ENCODE results near the gene REC8. TPM values are rescaled to one million over a fixed set of nuclear protein-coding genes. Genes with fewer than 3 reads are reported as not detected.
A peak's percentile ranks its signal among the peaks of the same experiment; 100 is the strongest.

The REC8 gene
- total RNA-seq, 1 donor from 2014 or later = 1.6 TPM

- no peak for DNase-seq
- Histone ChIP-seq H3K27ac (replicated peaks) (peak overlapping the region; percentile 33), H3K27me3 (ENCODE audit: low read depth) (no peaks in the 10 kb centered on the region), H3K4me1 (peaks cover 17% of the 10 kb centered on the region), H3K9me3 (replicated peaks) (no peaks in the 10 kb centered on the region), H3K4me3 (no peak overlapping the region), H3K36me3 (peaks cover 11% of the 10 kb centered on the region)
- no peak for TF ChIP-seq CTCF (IDR thresholded peaks at IDR 0.05; ENCODE audit: borderline replicate concordance)
- intact Hi-C loops (cut with micrococcal nuclease) = no loop called here
Observed at GRCh38 chr14:24224618-24225071, 52.8 kb downstream of the REC8 start.

GRCh38 chr14:24226473-24226872 is 54.6 kb downstream of the REC8 start:
- no peak overlapping the region for H3K4me3 ChIP-seq
- intact Hi-C loops (cut with micrococcal nuclease) = no loop called here
- peaks cover 11% of the 10 kb centered on the region for H3K36me3 ChIP-seq
- H3K27me3 ChIP-seq (ENCODE audit: low read depth) = no peaks in the 10 kb centered on the region
- DNase-seq = no peak
- no peaks in the 10 kb centered on the region for H3K9me3 ChIP-seq (replicated peaks)
- H3K27ac ChIP-seq (replicated peaks) = no peak overlapping the region
- no peak for TF ChIP-seq CTCF (IDR thresholded peaks at IDR 0.05; ENCODE audit: borderline replicate concordance)
- peaks cover 30% of the 10 kb centered on the region for H3K4me1 ChIP-seq

GRCh38 chr14:24228902-24229301 is 57.0 kb downstream of the REC8 start:
- H3K4me3 ChIP-seq = no peak overlapping the region
- H3K27me3 ChIP-seq (ENCODE audit: low read depth) = no peaks in the 10 kb centered on the region
- no peaks in the 10 kb centered on the region for H3K9me3 ChIP-seq (replicated peaks)
- peaks cover 47% of the 10 kb centered on the region for H3K4me1 ChIP-seq
- DNase-seq = no peak
- intact Hi-C loops (cut with micrococcal nuclease) = no loop called here
- no peak overlapping the region for H3K27ac ChIP-seq (replicated peaks)
- no peak for TF ChIP-seq CTCF (IDR thresholded peaks at IDR 0.05; ENCODE audit: borderline replicate concordance)
- H3K36me3 ChIP-seq = peaks cover 11% of the 10 kb centered on the region

Small RNAs within 50 kb of the gene (microRNA-seq; reads per million reads assigned to microRNA genes)
- gene MIR7703 = not detected

Other genes starting within 250 kb of the REC8 start
- gene DHRS4, start 218.3 kb upstream of the REC8 start, total RNA-seq = 30.8 TPM
- gene DHRS4L2, start 183.2 kb upstream of the REC8 start, total RNA-seq = 15.7 TPM
- gene CARMIL3, start 120.1 kb upstream of the REC8 start, total RNA-seq = 0.11 TPM
- gene CPNE6, start 100.5 kb upstream of the REC8 start, total RNA-seq = not detected
- gene PCK2, start 77.8 kb upstream of the REC8 start, total RNA-seq = 3.1 TPM
- gene DCAF11, start 57.3 kb upstream of the REC8 start, total RNA-seq = 74.7 TPM
- 1.5 TPM for gene NRL, start 57.1 kb upstream of the REC8 start, total RNA-seq
- 148 TPM for gene FITM1, start 41.4 kb upstream of the REC8 start, total RNA-seq
- 108 TPM for gene PSME1, start 35.9 kb upstream of the REC8 start, total RNA-seq
- 14.5 TPM for gene EMC9, start 30.5 kb upstream of the REC8 start, total RNA-seq
- gene PSME2, start 25.5 kb upstream of the REC8 start, total RNA-seq = 89.7 TPM
- gene RNF31, start 24.6 kb upstream of the REC8 start, total RNA-seq = 34.8 TPM
- gene IRF9, start 10.8 kb upstream of the REC8 start, total RNA-seq = 24.0 TPM
- gene IPO4, start 16.7 kb downstream of the REC8 start, total RNA-seq = 13.3 TPM
- 22.2 TPM for gene TM9SF1, start 23.4 kb downstream of the REC8 start, total RNA-seq
- gene TSSK4, start 33.6 kb downstream of the REC8 start, total RNA-seq = not detected
- 33.1 TPM for gene CHMP4A, start 41.4 kb downstream of the REC8 start, total RNA-seq
- gene MDP1, start 44.0 kb downstream of the REC8 start, total RNA-seq = 16.6 TPM
- gene NEDD8, start 60.3 kb downstream of the REC8 start, total RNA-seq = 214 TPM
- gene GMPR2, start 60.8 kb downstream of the REC8 start, total RNA-seq = 29.7 TPM
- 30.6 TPM for gene TINF2, start 70.5 kb downstream of the REC8 start, total RNA-seq
- gene TGM1, start 91.1 kb downstream of the REC8 start, total RNA-seq = 0.96 TPM
- 22.3 TPM for gene RABGGTA, start 99.5 kb downstream of the REC8 start, total RNA-seq
- 6.9 TPM for gene DHRS1, start 127.7 kb downstream of the REC8 start, total RNA-seq
- 23.4 TPM for gene NOP9, start 127.8 kb downstream of the REC8 start, total RNA-seq
- gene CIDEB, start 135.9 kb downstream of the REC8 start, total RNA-seq = 3.1 TPM
- gene LTB4R2, start 138.1 kb downstream of the REC8 start, total RNA-seq = 0.71 TPM
- gene LTB4R, start 139.4 kb downstream of the REC8 start, total RNA-seq = 1.8 TPM
- gene ADCY4, start 163.0 kb downstream of the REC8 start, total RNA-seq = 26.6 TPM
- gene RIPK3, start 167.9 kb downstream of the REC8 start, total RNA-seq = 3.6 TPM
- 20.6 TPM for gene NFATC4, start 196.1 kb downstream of the REC8 start, total RNA-seq
- gene NYNRIN, start 226.9 kb downstream of the REC8 start, total RNA-seq = 8.0 TPM

Data from left ventricle myocardium inferior (tissue), 1 donor.